Epithelial cell of proximal tubule (primary cell): ENCODE data around the gene B3GNT3. TPM values are rescaled to one million over a fixed set of nuclear protein-coding genes. Genes with fewer than 3 reads are reported as not detected.

Experiments used
- DNase-seq: peaks from one replicate; pipeline ENCODE4 v3.0.0-alpha.2; 2011; ENCODE audit warnings: low read depth
- H3K4me3 ChIP-seq: 2 replicates; pipeline ENCODE4 v1.5.1; 2011; ENCODE audit warnings: low read depth, mild to moderate bottlenecking, low read length
- CTCF ChIP-seq: conservative IDR thresholded peaks from 2 replicates; pipeline ENCODE4 v1.5.1; 2012; ENCODE audit warnings: low read depth, mild to moderate bottlenecking, low read length
- total RNA-seq: library from RNA; depleted of rRNA; stranded (reverse); fragments of >200 nt; gene quantifications from 2 replicates; pipeline ENCODE4 v1.2.3, GENCODE V29; 2015

B3GNT3 gene
- total RNA-seq, 1 donor from 2014 or later: 17.3 TPM

GRCh38 chr19:17859533-17860330 lies 64.8 kb downstream of the B3GNT3 start, which contains the start of gene RPL18A:
Gene RPL18A (plus strand): TSS chr19:17859910. CDS start chr19:17859957, 47 bp downstream.
- H3K4me3 ChIP-seq: peak within 1 kb of the TSS; percentile 93
- DNase-seq: peak; percentile 96
- TF ChIP-seq CTCF: peak; percentile 80

- H3K4me3 ChIP-seq: peak overlapping the region; percentile 93
- TF ChIP-seq CTCF: no peak
- DNase-seq: no peak
These were observed 65.5 kb downstream of the B3GNT3 start for GRCh38 chr19:17860331-17860992.

- peak overlapping the region; percentile 93 for H3K4me3 ChIP-seq
- no peak for DNase-seq
- TF ChIP-seq CTCF: no peak
These were observed 66.0 kb downstream of the B3GNT3 start for GRCh38 chr19:17860993-17861360.

- no peak for DNase-seq
- H3K4me3 ChIP-seq: peak overlapping the region; percentile 93
- TF ChIP-seq CTCF: no peak
These were observed 66.8 kb downstream of the B3GNT3 start for GRCh38 chr19:17861542-17862402.

- H3K4me3 ChIP-seq: no peak overlapping the region
- no peak for TF ChIP-seq CTCF
These were observed 68.0 kb downstream of the B3GNT3 start for GRCh38 chr19:17862711-17863519.

More at GRCh38 chr19:17862711-17863519, 68.0 kb downstream of the B3GNT3 start:
- DNase-seq: no peak

Other genes starting within 250 kb of the B3GNT3 start
- gene COLGALT1, start 239.5 kb upstream of the B3GNT3 start, total RNA-seq: 83.6 and 126 TPM in 2 replicates
- 0.06 TPM in 1 of 2 replicates, not detected in the other for gene UNC13A, start 106.8 kb upstream of the B3GNT3 start, total RNA-seq
- gene MAP1S, start 75.7 kb upstream of the B3GNT3 start, total RNA-seq: 48.8 and 50.6 TPM in 2 replicates
- 4.2 and 18.0 TPM in 2 replicates for gene FCHO1, start 43.7 kb upstream of the B3GNT3 start, total RNA-seq
- not detected in 2 replicates for gene INSL3, start 26.4 kb downstream of the B3GNT3 start, total RNA-seq
- gene JAK3, start 52.8 kb downstream of the B3GNT3 start, total RNA-seq: 5.3 and 8.0 TPM in 2 replicates
- gene RPL18A, start 64.8 kb downstream of the B3GNT3 start, total RNA-seq: 1,780 and 2,411 TPM in 2 replicates
- gene SLC5A5, start 76.8 kb downstream of the B3GNT3 start, total RNA-seq: not detected in 2 replicates
- 68.4 and 115 TPM in 2 replicates for gene CCDC124, start 137.9 kb downstream of the B3GNT3 start, total RNA-seq
- gene KCNN1, start 172.0 kb downstream of the B3GNT3 start, total RNA-seq: not detected in 2 replicates
- 9.9 and 13.4 TPM in 2 replicates for gene ARRDC2, start 213.0 kb downstream of the B3GNT3 start, total RNA-seq